Measurements from ENCODE around the gene GAS6.

GRCh38 chr13:113836768-113837559 is 26.9 kb downstream of the GAS6 start:
- TF ChIP-seq, protein P1, sequence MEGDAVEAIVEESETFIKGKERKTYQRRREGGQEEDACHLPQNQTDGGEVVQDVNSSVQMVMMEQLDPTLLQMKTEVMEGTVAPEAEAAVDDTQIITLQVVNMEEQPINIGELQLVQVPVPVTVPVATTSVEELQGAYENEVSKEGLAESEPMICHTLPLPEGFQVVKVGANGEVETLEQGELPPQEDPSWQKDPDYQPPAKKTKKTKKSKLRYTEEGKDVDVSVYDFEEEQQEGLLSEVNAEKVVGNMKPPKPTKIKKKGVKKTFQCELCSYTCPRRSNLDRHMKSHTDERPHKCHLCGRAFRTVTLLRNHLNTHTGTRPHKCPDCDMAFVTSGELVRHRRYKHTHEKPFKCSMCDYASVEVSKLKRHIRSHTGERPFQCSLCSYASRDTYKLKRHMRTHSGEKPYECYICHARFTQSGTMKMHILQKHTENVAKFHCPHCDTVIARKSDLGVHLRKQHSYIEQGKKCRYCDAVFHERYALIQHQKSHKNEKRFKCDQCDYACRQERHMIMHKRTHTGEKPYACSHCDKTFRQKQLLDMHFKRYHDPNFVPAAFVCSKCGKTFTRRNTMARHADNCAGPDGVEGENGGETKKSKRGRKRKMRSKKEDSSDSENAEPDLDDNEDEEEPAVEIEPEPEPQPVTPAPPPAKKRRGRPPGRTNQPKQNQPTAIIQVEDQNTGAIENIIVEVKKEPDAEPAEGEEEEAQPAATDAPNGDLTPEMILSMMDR (IDR thresholded peaks at IDR 0.05) = no peak
- TF ChIP-seq POLR2AphosphoS5 (IDR thresholded peaks at IDR 0.05) = peak; percentile 35

Data from gastroesophageal sphincter (tissue), 3 donors.